Parathyroid adenoma (tissue), 2 donors: ENCODE measurements around the gene GALNTL6.

ENCODE experiments used
- H2AFZ ChIP-seq: fragments of 300-600 bp; sonication (generic); one replicate; pipeline ENCODE4 v1.7.0; 2017; ENCODE audit warnings: antibody characterized with exemption, mild to moderate bottlenecking
- H3K27ac ChIP-seq: fragments of 300-600 bp; sonication (generic); one replicate; pipeline ENCODE4 v1.7.0; 2017
- H3K27me3 ChIP-seq: fragments of 300-600 bp; sonication (generic); one replicate; pipeline ENCODE4 v1.7.0; 2017; ENCODE audit warnings: low read length; ENCODE audit not compliant: control insufficient read depth, insufficient read depth
- H3K36me3 ChIP-seq: fragments of 300-600 bp; sonication (generic); one replicate; pipeline ENCODE4 v1.7.0; 2017; ENCODE audit warnings: low read length; ENCODE audit not compliant: control insufficient read depth, insufficient read depth
- H3K4me1 ChIP-seq: fragments of 300-600 bp; sonication (generic); one replicate; pipeline ENCODE4 v1.7.0; 2017; ENCODE audit warnings: control low read depth
- H3K4me2 ChIP-seq: fragments of 300-600 bp; sonication (generic); one replicate; pipeline ENCODE4 v1.7.0; 2017; ENCODE audit warnings: low read length
- H3K4me3 ChIP-seq: fragments of 300-600 bp; sonication (generic); one replicate; pipeline ENCODE4 v1.7.0; 2017; ENCODE audit warnings: low read depth, low read length
- H3K79me2 ChIP-seq: fragments of 300-600 bp; sonication (generic); one replicate; pipeline ENCODE4 v1.7.0; 2017; ENCODE audit warnings: control low read depth
- H3K9ac ChIP-seq: fragments of 300-600 bp; sonication (generic); one replicate; pipeline ENCODE4 v1.7.0; 2017; ENCODE audit warnings: mild to moderate bottlenecking
- H3K9me3 ChIP-seq: fragments of 300-600 bp; sonication (generic); one replicate; pipeline ENCODE4 v1.7.0; 2017; ENCODE audit warnings: low read length; ENCODE audit not compliant: control insufficient read depth
- CTCF ChIP-seq: fragments of 300-600 bp; sonication (generic); IDR thresholded peaks from one replicate; pipeline ENCODE4 v1.7.0; 2017; ENCODE audit warnings: antibody characterized with exemption, mild to moderate bottlenecking
- donor health status: primary hyperparathyroidism.

GALNTL6 gene

GRCh38 chr4:172149329-172149728 lies 336.1 kb downstream of the GALNTL6 start:
- Histone ChIP-seq H3K27me3 (no peaks in the 10 kb centered on the region), H3K4me1 (no peaks in the 10 kb centered on the region), H3K9ac (no peak overlapping the region), H2AFZ (no peak overlapping the region), H3K4me3 (no peak overlapping the region), H3K36me3 (no peaks in the 10 kb centered on the region), H3K9me3 (no peaks in the 10 kb centered on the region), H3K79me2 (no peaks in the 10 kb centered on the region), H3K4me2 (no peak overlapping the region), H3K27ac (no peak overlapping the region)
- no peak for TF ChIP-seq CTCF

- Histone ChIP-seq H3K4me2 (no peak overlapping the region), H2AFZ (no peak overlapping the region), H3K4me1 (no peaks in the 10 kb centered on the region), H3K79me2 (no peaks in the 10 kb centered on the region), H3K36me3 (no peaks in the 10 kb centered on the region), H3K27ac (no peak overlapping the region), H3K9ac (no peak overlapping the region), H3K4me3 (no peak overlapping the region), H3K27me3 (no peaks in the 10 kb centered on the region), H3K9me3 (no peaks in the 10 kb centered on the region)
- TF ChIP-seq CTCF, result no peak
Observed at GRCh38 chr4:172152284-172152683, 339.1 kb downstream of the GALNTL6 start.

GRCh38 chr4:172153719-172154118 lies 340.5 kb downstream of the GALNTL6 start:
- no peaks in the 10 kb centered on the region for H3K79me2 ChIP-seq
- no peak overlapping the region for H2AFZ ChIP-seq
- no peaks in the 10 kb centered on the region for H3K36me3 ChIP-seq
- no peak overlapping the region for H3K27ac ChIP-seq
- H3K9ac ChIP-seq, result no peak overlapping the region
- H3K4me1 ChIP-seq, result no peaks in the 10 kb centered on the region
- H3K27me3 ChIP-seq, result no peaks in the 10 kb centered on the region
- no peaks in the 10 kb centered on the region for H3K9me3 ChIP-seq
- no peak overlapping the region for H3K4me2 ChIP-seq
- no peak overlapping the region for H3K4me3 ChIP-seq
- TF ChIP-seq CTCF, result no peak

- Histone ChIP-seq H3K27ac (no peak overlapping the region), H3K79me2 (no peaks in the 10 kb centered on the region), H3K4me2 (no peak overlapping the region), H3K4me1 (no peaks in the 10 kb centered on the region), H3K36me3 (no peaks in the 10 kb centered on the region), H3K9ac (no peak overlapping the region), H3K27me3 (no peaks in the 10 kb centered on the region), H3K9me3 (no peaks in the 10 kb centered on the region), H2AFZ (no peak overlapping the region), H3K4me3 (no peak overlapping the region)
- no peak for TF ChIP-seq CTCF
Observed at GRCh38 chr4:172155838-172156345, 342.7 kb downstream of the GALNTL6 start.

GRCh38 chr4:172157946-172158345 lies 344.7 kb downstream of the GALNTL6 start:
- Histone ChIP-seq H3K4me3 (no peak overlapping the region), H2AFZ (no peak overlapping the region), H3K27me3 (no peaks in the 10 kb centered on the region), H3K36me3 (no peaks in the 10 kb centered on the region), H3K9me3 (no peaks in the 10 kb centered on the region), H3K4me1 (no peaks in the 10 kb centered on the region), H3K27ac (no peak overlapping the region), H3K9ac (no peak overlapping the region), H3K4me2 (no peak overlapping the region), H3K79me2 (no peaks in the 10 kb centered on the region)
- TF ChIP-seq CTCF, result no peak
